Astrocyte of the cerebellum (primary cell): Measurements from ENCODE around the gene WSCD1.

Experiments
- DNase-seq: peaks from one replicate; pipeline ENCODE4 v3.0.0-alpha.2; 2011; ENCODE audit warnings: low read depth
- H3K4me3 ChIP-seq: 2 replicates; pipeline ENCODE4 v1.5.1; 2011; ENCODE audit warnings: mild to moderate bottlenecking, low read depth, low read length, moderate library complexity
- in situ Hi-C: cut with HindIII; loops from 2 replicates; pipeline ENCODE4 v1.10.0; 2017; ENCODE audit warnings: low sequenced_read_pairs
- TF ChIP-seq, protein P1 (sequence below): IDR thresholded peaks from 2 replicates; pipeline ENCODE4 v1.5.1; 2012; ENCODE audit warnings: low read length, low read depth, moderate library complexity, mild to moderate bottlenecking; ENCODE audit errors: missing control alignments

The WSCD1 gene

DNA sequence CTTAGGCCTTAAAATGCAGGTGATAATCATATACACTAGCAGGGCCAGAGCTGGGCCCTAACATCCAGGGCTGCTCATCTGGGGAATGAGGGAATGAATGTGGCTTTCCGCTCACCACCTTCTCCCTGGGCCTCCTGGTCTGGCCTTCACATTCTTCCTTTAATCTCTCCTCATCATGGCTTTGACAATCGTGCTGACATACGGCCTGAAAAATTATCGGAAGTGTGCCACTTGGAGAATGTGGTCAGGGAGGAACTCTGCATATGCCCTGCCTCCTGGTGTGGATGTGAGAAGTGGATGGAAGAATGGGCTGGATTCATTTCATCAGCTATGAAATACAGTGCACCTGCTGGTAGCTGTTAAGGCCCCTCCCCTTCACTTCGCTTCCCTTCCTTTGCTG lies 2.4 kb downstream of the WSCD1 start:
- TF ChIP-seq, protein P1, sequence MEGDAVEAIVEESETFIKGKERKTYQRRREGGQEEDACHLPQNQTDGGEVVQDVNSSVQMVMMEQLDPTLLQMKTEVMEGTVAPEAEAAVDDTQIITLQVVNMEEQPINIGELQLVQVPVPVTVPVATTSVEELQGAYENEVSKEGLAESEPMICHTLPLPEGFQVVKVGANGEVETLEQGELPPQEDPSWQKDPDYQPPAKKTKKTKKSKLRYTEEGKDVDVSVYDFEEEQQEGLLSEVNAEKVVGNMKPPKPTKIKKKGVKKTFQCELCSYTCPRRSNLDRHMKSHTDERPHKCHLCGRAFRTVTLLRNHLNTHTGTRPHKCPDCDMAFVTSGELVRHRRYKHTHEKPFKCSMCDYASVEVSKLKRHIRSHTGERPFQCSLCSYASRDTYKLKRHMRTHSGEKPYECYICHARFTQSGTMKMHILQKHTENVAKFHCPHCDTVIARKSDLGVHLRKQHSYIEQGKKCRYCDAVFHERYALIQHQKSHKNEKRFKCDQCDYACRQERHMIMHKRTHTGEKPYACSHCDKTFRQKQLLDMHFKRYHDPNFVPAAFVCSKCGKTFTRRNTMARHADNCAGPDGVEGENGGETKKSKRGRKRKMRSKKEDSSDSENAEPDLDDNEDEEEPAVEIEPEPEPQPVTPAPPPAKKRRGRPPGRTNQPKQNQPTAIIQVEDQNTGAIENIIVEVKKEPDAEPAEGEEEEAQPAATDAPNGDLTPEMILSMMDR: no peak
- DNase-seq: no peak

DNA sequence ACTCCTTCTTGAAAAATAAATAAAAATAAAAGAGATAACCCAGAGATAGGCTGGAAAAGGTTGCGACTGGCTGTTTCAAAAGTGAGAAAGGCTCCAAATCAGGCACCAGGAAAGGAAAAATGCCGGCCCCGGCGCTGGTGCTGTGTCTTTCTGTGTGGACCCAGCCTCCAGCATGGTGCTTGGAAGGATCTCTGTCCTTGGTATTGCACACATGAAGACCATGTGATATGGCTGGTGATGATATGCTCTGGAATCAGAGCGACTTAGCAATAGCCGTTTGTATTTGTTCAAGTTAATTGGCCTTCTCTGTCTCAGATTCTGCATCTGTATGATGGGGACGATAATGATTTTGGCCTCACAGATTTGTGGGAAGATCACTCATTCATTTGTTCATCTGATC lies 3.4 kb downstream of the WSCD1 start:
- in situ Hi-C loops: no loop called here

More for the DNA sequence above, 2.4 kb downstream of the WSCD1 start:
- in situ Hi-C loops: no loop called here
- H3K4me3 ChIP-seq: no peak overlapping the region

GRCh38 chr17:6075050-6075449 lies 4.9 kb downstream of the WSCD1 start:
- TF ChIP-seq, protein P1: no peak
- no peak overlapping the region for H3K4me3 ChIP-seq
- in situ Hi-C loops: no loop called here
- DNase-seq: no peak

More for the DNA sequence above, 3.4 kb downstream of the WSCD1 start:
- DNase-seq: no peak
- TF ChIP-seq, protein P1: no peak
- no peak overlapping the region for H3K4me3 ChIP-seq

GRCh38 chr17:6075845-6076244 lies 5.7 kb downstream of the WSCD1 start:
- TF ChIP-seq, protein P1: no peak
- DNase-seq: no peak
- in situ Hi-C loops: no loop called here
- no peak overlapping the region for H3K4me3 ChIP-seq

DNA sequence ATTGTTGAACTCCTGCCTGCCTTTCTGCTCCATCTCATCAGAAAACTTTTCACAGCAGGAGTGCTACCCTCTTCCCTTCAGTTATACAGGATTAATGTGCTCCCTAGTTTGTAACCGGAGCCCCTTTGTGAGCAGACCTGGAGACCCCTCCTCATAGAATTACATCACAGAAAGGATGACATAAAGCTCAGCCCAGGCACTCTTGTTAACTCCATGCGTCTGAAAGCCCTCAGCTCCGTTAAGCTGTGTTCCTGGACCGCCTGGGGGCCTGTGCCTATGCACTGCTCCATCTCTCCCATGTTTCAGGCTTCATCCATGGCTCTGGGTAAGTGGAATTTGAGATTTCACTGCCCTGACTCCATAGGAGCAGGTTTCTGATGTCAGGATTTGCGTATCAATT lies 7.6 kb downstream of the WSCD1 start:
- TF ChIP-seq, protein P1: no peak
- in situ Hi-C loops: no loop called here

DNA sequence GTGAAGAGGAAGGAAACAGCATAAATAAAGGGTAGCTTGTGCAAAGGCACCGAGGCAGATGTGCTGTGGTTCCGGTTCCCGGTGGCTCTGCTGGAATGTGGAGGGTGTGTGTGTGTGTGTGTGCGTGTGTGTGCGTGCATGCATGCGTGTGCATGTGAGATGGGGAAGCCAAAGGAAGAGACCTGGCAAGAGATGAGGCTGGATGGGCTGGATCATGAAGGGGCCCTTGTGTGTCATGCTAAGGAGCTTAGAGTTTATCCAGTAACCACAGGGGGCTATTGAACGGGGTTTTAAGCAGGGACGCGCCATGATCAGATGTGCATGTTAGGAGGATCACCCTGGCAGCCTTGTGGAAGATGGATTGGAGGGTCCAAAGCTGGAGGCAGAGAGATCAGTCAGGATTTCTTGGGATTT lies 8.3 kb downstream of the WSCD1 start:
- TF ChIP-seq, protein P1: no peak
- in situ Hi-C loops: no loop called here
- H3K4me3 ChIP-seq: no peak overlapping the region
- DNase-seq: no peak

More for the DNA sequence above, 7.6 kb downstream of the WSCD1 start:
- H3K4me3 ChIP-seq: no peak overlapping the region
- no peak for DNase-seq
